Stimulated activated CD4-positive, alpha-beta T cell treated with anti-CD3 and anti-CD28 coated beads, TNF-alpha, amount 100 ng/mL, for 1 hour (primary cell): ENCODE results near the gene AGAP2.

Source experiments
- DNase-seq, 3 donors: peaks; one replicate each; pipeline ENCODE4 v3.0.0-alpha.2; 2020; ENCODE audit warnings: low read depth in 3 of 3, low spot score in 1 of 3

Gene AGAP2

DNA sequence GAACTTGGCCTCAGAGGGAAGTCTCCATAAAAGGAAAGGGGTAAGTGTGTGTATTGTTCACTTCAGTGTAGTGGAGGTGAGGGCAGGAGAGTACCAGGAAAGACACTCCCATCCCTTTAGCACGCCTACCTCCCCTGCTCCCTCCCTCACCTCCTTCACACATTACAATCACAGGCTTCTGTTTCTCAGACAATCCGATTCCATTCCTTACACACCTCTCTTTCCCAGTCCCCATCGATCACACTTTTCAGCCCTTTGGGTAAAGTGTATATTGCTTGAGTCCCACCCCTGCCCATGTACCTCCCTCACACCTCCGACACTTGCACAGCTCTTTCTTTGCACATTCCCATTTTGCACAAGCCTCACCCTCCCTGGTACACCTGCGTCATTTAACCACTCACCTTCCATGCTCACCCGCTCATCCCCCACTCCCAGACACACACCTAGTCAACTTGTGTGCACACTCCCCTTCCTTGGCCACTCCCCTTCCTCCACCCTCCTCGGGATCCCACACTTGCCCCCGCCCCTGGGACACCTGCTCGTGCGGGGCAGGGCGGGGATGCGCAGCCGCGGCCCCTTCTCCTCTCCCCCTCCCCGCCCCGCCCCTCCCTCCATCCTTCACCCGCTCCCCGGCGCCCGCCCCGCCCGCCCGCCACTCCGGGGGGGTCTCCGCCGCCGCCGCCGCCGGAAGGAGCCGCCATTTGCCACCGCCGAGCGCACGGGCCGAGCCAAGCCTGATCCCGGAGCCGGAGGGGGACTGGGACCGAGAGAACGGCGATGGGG, 16.1 kb upstream of the AGAP2 start, which contains the start of gene MARCHF9:
Gene MARCHF9, plus strand, starts transcription at position 693 of the 783 bp plus-strand sequence. CDS start 426 bp downstream, outside the sequence.
- DNase-seq, result peak; percentile 64 to 67 (median 65)

DNA sequence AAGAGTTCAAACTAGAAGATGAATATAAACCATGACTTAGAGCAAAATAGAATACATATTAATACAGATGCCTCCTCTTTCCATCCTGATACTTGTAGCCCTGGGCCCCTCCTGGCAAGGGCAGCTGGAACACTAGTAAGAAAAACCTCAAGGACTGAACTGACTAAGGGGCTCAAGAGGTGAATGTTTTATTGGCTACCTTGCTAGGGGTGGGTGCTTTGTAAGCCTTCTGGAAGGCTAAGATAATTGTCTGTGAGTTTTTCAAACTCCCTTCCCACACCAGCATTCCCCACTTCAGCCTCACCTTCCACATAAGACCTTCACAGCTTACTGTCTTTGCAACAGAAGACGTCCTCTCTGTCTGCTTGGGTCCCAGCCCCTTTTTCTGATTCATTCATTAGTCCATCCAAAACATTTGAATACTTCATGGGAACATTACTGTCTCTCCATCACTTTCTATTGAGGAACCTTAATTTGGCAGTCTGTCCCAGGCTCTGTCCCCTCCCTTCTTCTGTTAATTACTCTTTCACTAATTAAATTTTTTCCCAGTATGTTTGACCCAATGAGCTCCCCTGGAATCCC, 15.3 kb upstream of the AGAP2 start:
- no peak for DNase-seq

DNA sequence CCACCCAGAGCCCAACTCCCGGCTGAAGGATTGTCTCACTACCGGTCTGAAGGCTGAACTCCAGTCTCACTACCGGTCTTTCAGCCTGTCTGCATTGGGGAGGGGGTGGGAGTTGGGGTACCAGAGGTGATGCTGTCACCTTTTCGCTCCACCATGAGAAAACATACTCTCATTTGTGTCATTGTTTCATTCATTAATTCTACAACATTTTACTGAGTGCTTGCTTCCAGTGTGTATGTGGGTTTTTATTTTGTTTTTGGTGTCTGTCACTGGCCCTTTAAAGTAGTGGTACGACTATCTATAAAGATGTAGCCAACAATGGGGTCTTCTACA, 14.1 kb upstream of the AGAP2 start:
- no peak for DNase-seq

DNA sequence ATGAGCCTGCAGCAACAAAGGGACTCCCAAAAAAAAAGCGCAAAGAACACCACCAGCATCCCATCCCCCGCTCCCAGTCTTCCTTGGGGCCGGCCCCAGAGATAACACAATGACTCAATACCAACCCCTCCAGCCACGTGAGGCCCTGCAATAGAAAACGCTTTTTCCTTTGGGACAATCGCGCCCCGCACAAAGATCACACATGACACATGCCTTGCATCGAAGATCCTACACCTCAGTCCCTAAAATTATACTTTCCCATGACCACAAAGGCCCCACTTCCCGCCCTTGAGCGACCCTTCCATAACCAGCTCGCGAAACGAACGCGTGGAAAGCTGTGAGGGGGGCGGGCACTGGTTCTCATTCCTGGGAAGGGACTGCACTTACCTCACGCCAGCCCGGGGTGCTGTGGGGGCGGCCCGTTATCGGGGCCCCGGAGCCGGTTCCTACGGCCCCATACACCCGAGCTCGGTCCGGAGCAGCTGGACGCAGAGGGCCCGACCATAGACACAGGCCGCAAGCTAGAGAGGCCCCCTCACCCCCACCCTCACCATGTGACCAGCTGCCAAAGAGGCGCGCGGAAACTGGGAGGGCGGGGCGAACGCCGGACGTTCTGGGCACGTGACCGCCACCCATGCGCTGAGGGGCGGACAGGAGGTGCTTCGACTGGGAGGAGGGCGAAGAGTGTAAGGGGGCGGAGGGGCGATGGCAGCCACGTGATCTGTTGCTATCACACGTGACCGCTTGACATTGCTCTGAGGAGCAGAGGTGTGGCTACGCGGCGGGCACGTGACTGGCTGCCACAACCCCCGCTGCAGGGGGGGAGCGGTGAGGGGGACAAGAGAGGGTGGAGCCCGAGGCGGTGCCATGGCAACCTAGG, 13.5 kb upstream of the AGAP2 start, which contains the start of gene CDK4:
Gene CDK4, minus strand, starts transcription at position 523 of the 880 bp plus-strand sequence. CDS start 593 bp downstream, outside the sequence.
- DNase-seq, result peak; percentile 89 to 99 (median 96)

DNA sequence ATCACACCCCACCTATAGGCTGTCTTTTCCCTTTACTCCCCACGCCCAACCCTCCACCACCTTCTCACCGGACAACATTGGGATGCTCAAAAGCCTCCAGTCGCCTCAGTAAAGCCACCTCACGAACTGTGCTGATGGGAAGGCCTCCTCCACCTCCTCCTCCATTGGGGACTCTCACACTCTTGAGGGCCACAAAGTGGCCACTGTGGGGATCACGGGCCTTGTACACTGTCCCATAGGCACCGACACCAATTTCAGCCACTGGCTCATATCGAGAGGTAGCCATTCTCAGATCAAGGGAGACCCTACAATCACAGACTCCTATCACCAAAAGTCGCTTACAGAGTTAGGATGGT, 12.9 kb upstream of the AGAP2 start:
- no peak for DNase-seq

DNA sequence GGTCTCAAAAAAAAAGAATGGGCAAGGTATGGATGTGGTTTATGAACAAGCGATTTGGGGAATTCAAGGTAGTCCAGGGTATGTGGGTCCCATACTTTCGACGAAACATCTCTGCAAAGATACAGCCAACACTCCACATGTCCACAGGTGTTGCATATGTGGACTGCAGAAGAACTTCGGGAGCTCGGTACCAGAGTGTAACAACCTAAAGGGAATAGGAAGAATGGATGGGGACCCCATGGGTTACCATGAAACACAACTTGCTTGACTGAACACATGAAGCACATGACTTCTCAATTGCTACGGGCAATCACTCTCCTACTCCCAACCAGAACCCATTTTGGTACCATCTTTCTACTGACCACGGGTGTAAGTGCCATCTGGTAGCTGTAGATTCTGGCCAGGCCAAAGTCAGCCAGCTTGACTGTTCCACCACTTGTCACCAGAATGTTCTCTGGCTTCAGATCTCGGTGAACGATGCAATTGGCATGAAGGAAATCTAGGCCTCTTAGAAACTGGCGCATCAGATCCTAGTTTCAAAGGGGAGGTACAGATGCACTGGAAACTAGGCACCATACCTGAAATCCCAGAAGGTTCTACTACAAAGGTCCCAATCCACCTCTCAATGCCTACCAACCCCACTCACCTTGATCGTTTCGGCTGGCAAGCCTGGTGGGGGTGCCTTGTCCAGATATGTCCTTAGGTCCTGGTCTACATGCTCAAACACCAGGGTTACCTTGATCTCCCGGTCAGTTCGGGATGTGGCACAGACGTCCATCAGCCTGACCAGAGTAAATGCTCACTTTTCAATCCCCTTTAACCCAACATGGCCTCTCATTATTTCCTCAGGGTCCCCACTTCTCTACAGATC, 12.3 kb upstream of the AGAP2 start:
- DNase-seq, result no peak

DNA sequence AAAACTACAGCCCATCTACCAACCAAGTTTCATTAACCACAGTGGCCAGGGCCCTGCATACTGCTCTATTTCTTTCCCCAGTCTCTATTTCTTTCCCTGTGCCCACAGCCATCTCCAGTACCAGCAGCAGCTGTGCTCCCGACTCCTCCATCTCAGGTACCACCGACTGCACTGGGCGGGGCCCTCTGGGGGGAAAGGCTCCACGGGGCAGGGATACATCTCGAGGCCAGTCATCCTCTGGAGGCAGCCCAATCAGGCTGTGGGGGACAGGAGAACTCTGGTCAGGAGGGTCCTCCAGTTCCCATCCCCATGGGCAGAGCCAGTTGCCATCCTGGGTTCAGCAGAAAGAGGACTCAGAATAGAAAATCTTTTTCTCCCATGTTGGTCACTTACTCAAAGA, 10.5 kb upstream of the AGAP2 start:
- no peak for DNase-seq

DNA sequence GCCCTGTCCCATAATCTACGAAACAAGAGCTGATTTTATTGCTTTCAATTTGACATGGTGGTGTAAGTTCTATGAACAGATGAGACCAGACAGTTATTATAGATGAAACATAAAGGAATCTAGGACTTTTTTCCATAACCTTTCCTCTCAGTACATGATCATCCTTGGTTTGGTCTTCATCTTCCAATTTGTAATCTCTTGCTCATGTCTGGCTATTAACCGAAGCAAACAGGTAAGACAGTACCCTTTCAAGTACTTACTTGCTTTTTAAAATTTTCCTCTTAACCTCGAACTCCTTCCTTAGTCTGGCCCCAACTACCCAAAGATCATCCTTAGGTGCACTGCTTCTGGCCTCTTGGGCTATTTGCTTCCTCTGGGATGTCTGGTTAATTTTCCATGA, 7.5 kb upstream of the AGAP2 start:
- DNase-seq, result no peak

DNA sequence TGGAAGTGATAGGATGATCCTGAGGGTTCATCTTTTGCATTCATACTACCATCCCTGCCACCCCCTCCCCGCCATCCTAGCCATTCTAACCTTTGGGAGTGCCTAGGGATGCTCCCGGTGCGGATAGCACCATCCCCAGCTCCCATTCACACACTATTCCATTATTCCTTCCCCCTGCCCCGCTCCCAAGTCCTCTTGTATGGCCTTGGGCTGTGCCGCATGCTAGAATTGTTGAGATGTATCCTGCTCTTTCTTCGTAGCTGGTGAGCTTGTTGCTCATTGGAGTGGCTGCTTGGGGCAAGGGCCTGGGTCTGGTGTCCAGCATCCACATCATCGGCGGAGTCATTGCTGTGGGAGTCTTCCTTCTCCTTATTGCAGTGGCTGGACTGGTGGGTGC, 6.9 kb upstream of the AGAP2 start:
- no peak for DNase-seq

DNA sequence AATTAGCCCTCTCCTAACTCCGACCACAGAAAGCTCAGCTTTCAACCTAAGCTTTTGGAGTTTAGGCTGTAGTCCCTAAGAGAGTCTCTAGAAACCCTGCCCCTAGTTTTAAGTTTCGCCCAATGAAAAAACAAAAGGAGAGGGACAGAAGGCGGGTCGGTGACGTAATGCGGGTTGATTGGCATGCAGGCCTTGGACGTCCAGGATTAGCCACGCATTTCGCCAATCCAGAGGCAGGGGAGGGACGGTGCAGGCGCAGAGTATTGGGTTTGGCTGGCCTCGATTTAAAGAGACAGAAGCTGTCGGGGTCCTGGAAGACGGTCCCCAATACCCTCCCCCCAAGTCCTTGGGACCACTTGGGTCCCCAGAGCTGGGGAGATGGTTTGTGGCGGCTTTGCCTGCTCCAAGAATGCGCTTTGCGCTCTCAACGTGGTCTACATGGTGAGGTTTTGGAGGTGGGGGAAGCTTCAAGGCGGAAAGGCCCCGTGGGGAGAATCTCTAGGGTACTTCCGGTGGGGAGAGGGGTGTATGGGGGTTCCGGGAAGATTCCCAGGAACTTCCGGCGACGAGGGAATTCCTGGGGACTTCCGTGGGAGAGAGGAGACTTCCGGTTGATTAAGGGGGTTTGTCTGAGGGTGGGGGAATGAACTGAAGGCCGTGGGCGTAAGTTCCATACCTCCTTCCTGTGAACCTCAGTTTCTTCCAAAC, 6.4 kb upstream of the AGAP2 start, which contains the start of gene TSPAN31:
Gene TSPAN31, plus strand, starts transcription at position 263 of the 708 bp plus-strand sequence. Its CDS starts 116 bp downstream, at position 379.
- peak; percentile 79 to 85 (median 83) for DNase-seq

DNA sequence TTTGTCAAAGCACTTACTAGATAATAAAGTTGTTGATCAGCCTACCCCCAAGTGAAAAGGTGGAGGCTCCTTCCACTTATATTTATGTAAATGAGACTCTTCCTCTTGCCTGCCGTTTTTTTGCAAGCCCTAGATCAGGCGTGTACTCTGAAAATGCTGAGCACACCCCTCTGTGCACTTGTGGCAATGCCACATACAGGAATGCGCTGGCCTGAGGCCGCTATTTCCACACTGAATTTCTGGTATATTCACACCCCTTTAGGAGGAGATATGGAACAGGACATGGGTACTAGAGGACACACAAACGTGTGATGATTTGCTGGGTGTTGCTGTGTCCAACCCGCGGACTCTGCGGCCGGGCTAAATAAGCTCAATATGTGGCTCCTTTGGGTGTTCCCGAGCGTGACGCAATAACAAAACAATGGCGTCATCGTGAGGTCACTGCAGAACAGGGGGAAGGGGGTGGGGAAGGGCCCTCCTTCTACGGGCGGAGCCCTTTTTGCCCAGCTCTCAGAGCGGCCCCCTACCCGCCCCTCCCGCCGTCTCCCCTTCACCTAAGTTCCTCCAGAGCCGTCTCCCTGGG, 5.7 kb upstream of the AGAP2 start:
- peak in 2 of 3 donors; percentile 36 to 66 for DNase-seq

DNA sequence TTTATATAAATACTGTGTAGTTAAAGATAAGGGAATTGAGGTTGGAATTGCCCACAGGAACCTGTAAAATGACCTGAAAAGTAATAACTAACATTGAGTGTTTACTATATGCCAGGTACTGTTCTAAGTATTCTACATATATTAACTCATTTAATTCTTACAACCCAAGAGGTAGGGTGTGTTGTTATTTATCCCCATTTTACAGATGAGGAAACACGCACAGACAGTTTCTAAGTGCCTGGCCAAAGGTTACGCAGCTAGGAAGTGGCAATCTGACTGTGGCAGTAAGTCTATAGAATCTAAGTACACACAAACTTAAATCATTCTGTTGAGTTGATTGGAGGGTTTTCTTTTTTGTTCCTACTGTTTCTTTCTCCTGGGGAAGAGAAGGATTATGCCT, 5.2 kb upstream of the AGAP2 start:
- no peak for DNase-seq

DNA sequence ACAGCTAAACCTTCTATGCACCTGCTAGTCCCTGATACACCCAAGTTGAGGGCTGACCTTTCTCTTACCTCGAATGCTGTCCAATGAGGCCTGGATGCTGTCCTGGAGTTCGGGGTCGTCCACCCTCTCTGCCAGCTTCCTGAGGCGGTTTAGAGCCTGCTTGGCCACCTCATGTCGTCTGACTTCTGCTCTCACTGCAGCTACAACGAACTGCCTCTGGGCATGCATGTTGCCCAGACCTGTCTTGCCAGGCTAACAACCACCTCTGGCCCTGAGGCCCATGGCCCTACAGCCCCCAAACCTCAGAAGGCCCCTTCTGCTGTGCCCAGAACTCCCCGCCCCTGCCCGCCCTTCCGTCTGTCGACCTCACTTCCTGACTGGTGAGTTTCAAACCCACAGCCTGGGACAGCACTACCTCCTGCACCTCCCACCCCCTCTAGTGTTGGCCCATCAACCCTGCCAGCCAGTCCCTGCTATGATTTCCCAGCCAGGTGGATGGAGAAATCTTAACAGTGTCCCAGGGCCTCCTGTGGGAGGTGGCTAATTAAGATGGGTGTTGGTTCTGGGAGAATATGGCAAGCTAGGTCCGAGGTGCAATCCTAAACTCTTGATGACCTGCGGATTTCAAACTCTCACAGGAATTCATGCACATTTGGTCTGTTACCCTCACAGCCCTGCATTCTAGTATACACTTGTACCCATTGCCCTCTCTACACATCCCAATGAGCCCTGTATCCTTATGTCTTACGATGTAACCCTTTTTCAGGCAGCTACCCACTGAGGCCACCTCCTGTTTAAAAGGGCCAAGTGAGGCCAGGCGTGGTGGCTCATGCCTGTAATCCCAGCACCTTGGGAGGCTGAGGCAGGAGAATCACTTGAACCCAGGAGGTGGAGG, 3.5 kb upstream of the AGAP2 start:
- peak in 2 of 3 donors; percentile 51 to 53 for DNase-seq

DNA sequence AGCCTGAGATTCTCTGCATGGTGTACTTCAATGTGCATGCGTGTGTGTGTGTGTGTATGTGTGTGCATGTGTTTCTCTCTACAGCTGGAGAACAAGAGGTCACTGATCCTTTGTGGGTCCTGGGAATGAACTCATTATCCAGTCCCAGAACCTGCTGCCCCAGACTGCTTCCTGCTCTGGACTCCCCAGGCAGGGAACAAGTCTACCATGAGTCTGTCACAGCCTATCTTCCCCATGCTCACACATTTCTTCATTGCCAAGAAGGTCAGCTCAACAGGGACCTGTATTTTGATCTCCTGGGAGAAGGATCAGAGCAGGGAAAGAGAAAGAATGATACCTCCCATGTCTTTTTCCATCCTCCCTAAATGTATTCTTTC, 2.9 kb upstream of the AGAP2 start:
- no peak for DNase-seq

DNA sequence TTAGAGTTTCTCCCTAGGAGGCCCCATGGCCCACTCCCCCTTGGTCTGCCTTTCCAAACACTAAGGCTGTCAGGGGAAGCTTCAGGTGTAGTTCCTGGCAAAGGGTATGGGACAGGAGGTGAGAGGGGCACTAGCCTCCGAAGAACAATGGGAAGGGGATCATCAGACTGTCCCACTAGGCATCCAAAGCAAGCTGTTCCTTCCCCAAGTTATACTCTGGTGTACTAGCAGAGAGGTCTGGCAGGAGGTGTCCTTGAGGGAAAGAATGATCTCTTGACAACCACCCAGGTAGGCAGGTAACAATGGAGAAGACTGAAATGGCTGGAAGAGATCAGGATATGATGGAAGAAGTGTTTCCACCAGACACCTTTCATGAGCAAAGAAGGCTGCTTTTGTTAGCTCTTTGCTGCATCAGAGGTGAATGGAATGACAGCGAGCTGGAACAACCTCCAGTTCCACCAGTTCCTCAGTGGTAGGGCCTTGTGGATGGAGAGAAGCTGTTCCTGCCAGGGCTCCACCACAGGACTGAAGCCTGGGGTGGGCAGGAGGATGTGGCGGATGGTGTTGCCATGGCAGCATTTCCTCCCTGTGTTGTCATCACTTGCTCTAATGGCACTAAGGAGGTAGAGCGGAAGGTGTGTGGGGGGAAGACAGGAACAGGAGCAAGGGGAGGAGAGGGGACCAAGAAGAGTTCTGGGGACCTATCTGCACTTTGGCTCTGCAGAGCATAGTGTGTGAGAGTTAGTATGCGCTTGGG, 2.3 kb upstream of the AGAP2 start:
- peak in 2 of 3 donors; percentile 33 to 50 for DNase-seq

DNA sequence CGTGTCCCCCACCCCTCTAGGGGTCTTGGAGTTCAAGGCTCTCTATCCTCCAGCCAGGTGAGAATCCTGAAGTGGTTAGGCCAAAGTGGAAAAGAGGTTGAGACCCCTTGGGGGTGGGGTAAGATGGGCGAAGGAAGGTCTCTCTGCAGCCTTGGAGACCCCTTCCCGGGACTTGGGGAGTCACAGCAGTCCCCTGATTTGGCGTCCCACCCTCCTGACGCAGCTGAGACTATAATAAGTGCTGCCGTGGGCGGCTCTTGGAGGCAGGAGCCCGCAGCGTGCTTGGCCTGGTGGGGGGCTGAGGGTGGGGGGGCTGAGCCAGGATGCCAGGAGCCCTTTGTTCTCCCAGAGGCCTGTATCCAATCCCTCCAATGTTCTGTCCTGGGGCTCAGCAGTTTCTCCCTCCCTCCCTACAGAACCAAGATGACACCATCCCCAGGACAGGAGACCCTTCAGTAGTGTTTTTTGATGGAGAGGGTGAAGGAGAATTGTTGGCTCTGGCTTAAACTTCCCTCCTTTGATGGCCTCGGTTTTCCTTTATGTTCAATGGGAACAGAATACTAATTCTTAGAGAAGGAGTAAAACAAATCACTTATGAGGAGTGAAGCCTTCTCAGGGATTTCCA, 1.5 kb upstream of the AGAP2 start:
- no peak for DNase-seq

DNA sequence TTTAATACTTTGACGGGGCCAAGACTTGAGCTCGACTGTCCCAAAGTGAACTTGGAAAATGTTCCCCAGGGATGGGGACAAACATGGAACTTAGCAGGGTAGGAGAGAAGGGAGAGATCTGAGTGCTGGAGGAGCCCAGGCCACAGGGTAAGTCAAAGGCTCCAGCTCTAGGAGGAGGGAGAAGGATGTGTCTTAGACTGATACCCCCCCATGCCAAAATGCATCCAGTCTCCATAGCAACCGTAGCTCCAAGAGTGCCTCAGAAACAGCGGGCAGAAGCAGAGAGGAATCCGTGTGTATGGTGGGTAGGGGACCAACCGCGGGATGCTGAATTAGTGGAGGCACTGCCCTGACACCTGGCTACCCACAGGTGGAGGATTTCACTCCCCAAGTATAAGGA, 845 bp upstream of the AGAP2 start:
- DNase-seq, result no peak
